Measurements from ENCODE around the gene POU2AF1.

Gene POU2AF1

DNA sequence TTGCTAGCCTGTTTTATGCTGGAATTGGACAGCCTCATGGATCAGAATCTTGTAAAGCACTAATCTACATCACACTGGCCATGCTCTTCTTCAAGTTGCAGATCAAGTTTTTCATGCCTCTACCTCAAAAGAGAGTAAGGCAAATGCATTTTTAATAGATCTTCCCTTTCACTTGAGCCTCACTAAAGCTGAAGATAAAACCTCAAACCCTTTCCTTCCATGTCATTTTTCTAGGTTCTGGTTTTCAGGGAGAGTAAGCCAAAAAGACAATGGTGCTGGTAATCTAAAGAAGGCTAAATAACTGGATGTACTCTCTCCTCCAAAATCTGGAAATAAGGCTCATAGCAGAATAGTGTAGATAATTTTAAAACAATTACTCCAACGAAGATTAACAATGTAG, 28.3 kb downstream of the POU2AF1 start:
- H3K27ac ChIP-seq (ENCODE audit: low read depth, low read length): no peak overlapping the region
- H2AFZ ChIP-seq (ENCODE audit: low read depth, low read length, severe bottlenecking): no peak overlapping the region
- no peaks in the 10 kb centered on the region for H4K20me1 ChIP-seq (ENCODE audit: low read depth, low read length)
- peaks cover 18% of the 10 kb centered on the region; the same call in 1 of the 2 replicates for H3K36me3 ChIP-seq (ENCODE audit: low read length)
- no peak for TF ChIP-seq EZH2phosphoT487 (conservative IDR thresholded peaks at IDR 0.05; ENCODE audit: low read length)
- H3K4me3 ChIP-seq (ENCODE audit: insufficient read depth, low read length, poor library complexity, severe bottlenecking): no peak overlapping the region
- no peaks in the 10 kb centered on the region for H3K9me2 ChIP-seq (replicated peaks; ENCODE audit: insufficient read depth, low read length)
- peaks cover 57% of the 10 kb centered on the region for H3F3A ChIP-seq (ENCODE audit: insufficient read depth)
- H3K27me3 ChIP-seq (ENCODE audit: low read length): no peaks in the 10 kb centered on the region
- no peaks in the 10 kb centered on the region for H3K79me2 ChIP-seq (ENCODE audit: insufficient read depth, low read length)
- H3K4me2 ChIP-seq (ENCODE audit: low read depth, low read length, poor library complexity, severe bottlenecking): no peak overlapping the region
- H3K9ac ChIP-seq (ENCODE audit: low read length): no peak overlapping the region
- H3K9me3 ChIP-seq (ENCODE audit: insufficient read depth, low read length): no peaks in the 10 kb centered on the region

DNA sequence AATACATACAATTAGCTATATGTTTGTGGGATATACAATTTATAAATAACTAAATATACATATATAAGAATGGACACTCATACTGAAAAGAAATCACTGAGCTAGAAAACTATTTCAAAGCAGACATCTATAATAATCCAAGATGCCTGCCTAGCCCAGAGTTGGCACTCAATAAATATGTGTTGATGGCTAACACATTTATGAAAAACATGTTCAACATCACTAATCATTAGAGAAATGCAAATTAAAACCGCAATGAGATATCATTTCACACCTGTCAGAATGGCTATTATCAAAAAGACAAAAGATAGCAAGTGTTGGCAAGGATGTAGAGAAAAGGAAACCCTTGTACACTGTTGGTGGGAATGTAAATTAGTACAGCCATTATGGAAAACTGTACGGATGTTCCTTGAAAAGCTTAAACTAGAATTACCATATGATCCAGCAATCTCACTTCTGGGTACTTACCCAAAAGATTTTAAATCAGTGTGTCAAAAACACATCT, 29.8 kb downstream of the POU2AF1 start:
- TF ChIP-seq, protein P1, sequence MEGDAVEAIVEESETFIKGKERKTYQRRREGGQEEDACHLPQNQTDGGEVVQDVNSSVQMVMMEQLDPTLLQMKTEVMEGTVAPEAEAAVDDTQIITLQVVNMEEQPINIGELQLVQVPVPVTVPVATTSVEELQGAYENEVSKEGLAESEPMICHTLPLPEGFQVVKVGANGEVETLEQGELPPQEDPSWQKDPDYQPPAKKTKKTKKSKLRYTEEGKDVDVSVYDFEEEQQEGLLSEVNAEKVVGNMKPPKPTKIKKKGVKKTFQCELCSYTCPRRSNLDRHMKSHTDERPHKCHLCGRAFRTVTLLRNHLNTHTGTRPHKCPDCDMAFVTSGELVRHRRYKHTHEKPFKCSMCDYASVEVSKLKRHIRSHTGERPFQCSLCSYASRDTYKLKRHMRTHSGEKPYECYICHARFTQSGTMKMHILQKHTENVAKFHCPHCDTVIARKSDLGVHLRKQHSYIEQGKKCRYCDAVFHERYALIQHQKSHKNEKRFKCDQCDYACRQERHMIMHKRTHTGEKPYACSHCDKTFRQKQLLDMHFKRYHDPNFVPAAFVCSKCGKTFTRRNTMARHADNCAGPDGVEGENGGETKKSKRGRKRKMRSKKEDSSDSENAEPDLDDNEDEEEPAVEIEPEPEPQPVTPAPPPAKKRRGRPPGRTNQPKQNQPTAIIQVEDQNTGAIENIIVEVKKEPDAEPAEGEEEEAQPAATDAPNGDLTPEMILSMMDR (IDR thresholded peaks at IDR 0.05; ENCODE audit: insufficient read depth, low read length, poor library complexity, severe bottlenecking): no peak
- TF ChIP-seq EZH2phosphoT487 (conservative IDR thresholded peaks at IDR 0.05; ENCODE audit: low read length): no peak
- no peaks in the 10 kb centered on the region for H3K9me3 ChIP-seq (ENCODE audit: insufficient read depth, low read length)
- H2AFZ ChIP-seq (ENCODE audit: low read depth, low read length, severe bottlenecking): no peak overlapping the region
- H3F3A ChIP-seq (ENCODE audit: insufficient read depth): peaks cover 59% of the 10 kb centered on the region
- H3K27ac ChIP-seq (ENCODE audit: low read depth, low read length): no peak overlapping the region
- no peak overlapping the region for H3K9ac ChIP-seq (ENCODE audit: low read length)
- H4K20me1 ChIP-seq (ENCODE audit: low read depth, low read length): no peaks in the 10 kb centered on the region
- H3K4me2 ChIP-seq (ENCODE audit: low read depth, low read length, poor library complexity, severe bottlenecking): no peak overlapping the region
- no peaks in the 10 kb centered on the region for H3K9me2 ChIP-seq (replicated peaks; ENCODE audit: insufficient read depth, low read length)
- no peaks in the 10 kb centered on the region for H3K79me2 ChIP-seq (ENCODE audit: insufficient read depth, low read length)
- H3K27me3 ChIP-seq (ENCODE audit: low read length): no peaks in the 10 kb centered on the region
- no peak overlapping the region for H3K4me3 ChIP-seq (ENCODE audit: insufficient read depth, low read length, poor library complexity, severe bottlenecking)
- H3K36me3 ChIP-seq (ENCODE audit: low read length): 0 out of 2 replicates have a peak, but pooled peaks cover 8% of the 10 kb centered on the region

DNA sequence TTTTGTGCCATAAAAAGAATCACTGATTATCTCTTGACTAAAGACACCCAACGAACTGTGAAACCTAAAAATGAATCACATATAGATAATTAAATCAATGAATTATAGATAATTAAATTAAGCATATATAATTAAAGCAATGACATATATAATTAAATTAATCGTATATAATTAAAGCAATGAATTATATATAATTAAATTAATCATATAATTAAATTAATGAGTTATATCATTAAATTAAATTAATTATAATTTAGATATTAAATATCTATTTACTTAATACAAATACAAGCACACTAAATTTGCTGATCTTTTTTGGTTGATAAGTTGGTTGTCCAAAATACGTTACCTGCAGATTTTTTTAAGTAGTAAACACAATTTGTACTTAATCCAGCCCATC, 30.9 kb downstream of the POU2AF1 start:
- no peaks in the 10 kb centered on the region for H3K9me3 ChIP-seq (ENCODE audit: insufficient read depth, low read length)
- peaks cover 59% of the 10 kb centered on the region for H3F3A ChIP-seq (ENCODE audit: insufficient read depth)
- TF ChIP-seq, protein P1 (IDR thresholded peaks at IDR 0.05; ENCODE audit: insufficient read depth, low read length, poor library complexity, severe bottlenecking): no peak
- no peak for TF ChIP-seq EZH2phosphoT487 (conservative IDR thresholded peaks at IDR 0.05; ENCODE audit: low read length)
- H3K9ac ChIP-seq (ENCODE audit: low read length): no peak overlapping the region
- H3K4me2 ChIP-seq (ENCODE audit: low read depth, low read length, poor library complexity, severe bottlenecking): no peak overlapping the region
- no peaks in the 10 kb centered on the region for H3K27me3 ChIP-seq (ENCODE audit: low read length)
- H3K9me2 ChIP-seq (replicated peaks; ENCODE audit: insufficient read depth, low read length): no peaks in the 10 kb centered on the region
- H4K20me1 ChIP-seq (ENCODE audit: low read depth, low read length): no peaks in the 10 kb centered on the region
- no peak overlapping the region for H3K27ac ChIP-seq (ENCODE audit: low read depth, low read length)
- no peaks in the 10 kb centered on the region for H3K79me2 ChIP-seq (ENCODE audit: insufficient read depth, low read length)
- H2AFZ ChIP-seq (ENCODE audit: low read depth, low read length, severe bottlenecking): no peak overlapping the region
- H3K4me3 ChIP-seq (ENCODE audit: insufficient read depth, low read length, poor library complexity, severe bottlenecking): no peak overlapping the region
- H3K36me3 ChIP-seq (ENCODE audit: low read length): 0 out of 2 replicates have a peak, but pooled peaks cover 7% of the 10 kb centered on the region

DNA sequence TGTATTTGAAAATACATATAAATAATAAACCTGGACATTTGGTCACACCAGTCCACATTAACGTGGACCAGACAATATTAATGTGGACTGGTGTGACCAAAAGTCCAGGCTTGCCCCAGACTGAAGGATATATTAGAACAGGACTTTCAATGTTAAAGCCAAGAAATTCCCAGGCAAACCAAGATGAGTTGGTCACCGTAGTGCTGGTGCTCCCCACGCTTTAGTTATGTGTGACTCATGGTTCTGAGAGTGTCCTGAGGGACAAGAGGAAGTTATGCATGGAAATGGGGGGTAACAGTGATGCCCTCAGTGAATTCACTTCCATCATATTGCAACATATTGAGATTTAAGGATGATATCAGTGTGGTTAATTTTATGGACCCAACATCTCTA, 31.4 kb downstream of the POU2AF1 start:
- Histone ChIP-seq H2AFZ (ENCODE audit: low read depth, low read length, severe bottlenecking) (no peak overlapping the region), H3K4me3 (ENCODE audit: insufficient read depth, low read length, poor library complexity, severe bottlenecking) (no peak overlapping the region), H3K27ac (ENCODE audit: low read depth, low read length) (no peak overlapping the region), H3K27me3 (ENCODE audit: low read length) (no peaks in the 10 kb centered on the region), H3K9me2 (replicated peaks; ENCODE audit: insufficient read depth, low read length) (no peaks in the 10 kb centered on the region), H4K20me1 (ENCODE audit: low read depth, low read length) (no peaks in the 10 kb centered on the region), H3K4me2 (ENCODE audit: low read depth, low read length, poor library complexity, severe bottlenecking) (no peak overlapping the region), H3K9me3 (ENCODE audit: insufficient read depth, low read length) (no peaks in the 10 kb centered on the region), H3K9ac (ENCODE audit: low read length) (no peak overlapping the region), H3F3A (ENCODE audit: insufficient read depth) (peaks cover 59% of the 10 kb centered on the region), H3K79me2 (ENCODE audit: insufficient read depth, low read length) (no peaks in the 10 kb centered on the region), H3K36me3 (ENCODE audit: low read length) (0 out of 2 replicates have a peak, but pooled peaks cover 7% of the 10 kb centered on the region)
- no peak for TF ChIP-seq EZH2phosphoT487 (conservative IDR thresholded peaks at IDR 0.05; ENCODE audit: low read length)
- TF ChIP-seq, protein P1 (IDR thresholded peaks at IDR 0.05; ENCODE audit: insufficient read depth, low read length, poor library complexity, severe bottlenecking): no peak
